ENCODE data around the gene LCN1. TPM values are rescaled to one million over a fixed set of nuclear protein-coding genes. Genes with fewer than 3 reads are reported as not detected.
"Not testable (repeated sequence)": the region's sequence is repeated elsewhere in the genome, so short reads cannot be mapped to it uniquely, and the experiment has no call there.

Gene LCN1
- total RNA-seq, 1 experiment from 2014 or later: not detected

DNA sequence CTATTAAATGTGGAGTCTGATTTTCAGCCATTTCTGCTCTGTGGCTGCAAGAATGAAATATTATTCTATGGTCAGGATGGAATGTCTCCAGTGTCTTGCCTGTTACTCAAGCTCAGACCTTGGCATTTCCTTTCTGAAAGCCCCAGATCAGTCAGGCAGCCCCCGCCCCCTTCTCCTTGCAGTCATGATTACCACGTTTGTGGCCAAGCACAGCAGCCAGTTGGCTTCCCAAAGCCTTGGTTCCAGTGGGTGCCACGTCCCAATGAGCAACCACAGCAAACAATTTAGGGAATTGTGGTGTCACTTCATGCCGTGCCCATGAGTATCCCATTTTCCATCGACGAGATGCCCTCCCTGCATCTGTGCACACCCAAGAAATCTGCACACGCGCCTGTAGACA lies 15.0 kb downstream of the LCN1 start:
- intact Hi-C loops (cut with micrococcal nuclease): no loop called here
- H3K36me3 Mint-ChIP-seq (ENCODE audit: insufficient read depth, unreplicated experiment): no peaks in the 10 kb centered on the region
- H3K27ac Mint-ChIP-seq (ENCODE audit: low read depth, unreplicated experiment): no peak overlapping the region
- H3K4me3 Mint-ChIP-seq (ENCODE audit: unreplicated experiment): no peak overlapping the region
- CTCF ChIA-PET: interaction anchor here (0.6 kb wide), 1 partner anchor 756 kb away, joined by 3 read pairs; no protein-coding TSS in a partner anchor
- POLR2A ChIA-PET: no interaction called here
- no peaks in the 10 kb centered on the region for H3K4me1 Mint-ChIP-seq (ENCODE audit: insufficient read depth, unreplicated experiment)
- BruUV-seq (replicated peaks): no TSS peak
- no peak for DNase-seq (ENCODE audit: unreplicated experiment)
- peaks cover 70% of the 10 kb centered on the region for H3K27me3 Mint-ChIP-seq (ENCODE audit: insufficient read depth, unreplicated experiment)
- TF ChIP-seq, protein P1, sequence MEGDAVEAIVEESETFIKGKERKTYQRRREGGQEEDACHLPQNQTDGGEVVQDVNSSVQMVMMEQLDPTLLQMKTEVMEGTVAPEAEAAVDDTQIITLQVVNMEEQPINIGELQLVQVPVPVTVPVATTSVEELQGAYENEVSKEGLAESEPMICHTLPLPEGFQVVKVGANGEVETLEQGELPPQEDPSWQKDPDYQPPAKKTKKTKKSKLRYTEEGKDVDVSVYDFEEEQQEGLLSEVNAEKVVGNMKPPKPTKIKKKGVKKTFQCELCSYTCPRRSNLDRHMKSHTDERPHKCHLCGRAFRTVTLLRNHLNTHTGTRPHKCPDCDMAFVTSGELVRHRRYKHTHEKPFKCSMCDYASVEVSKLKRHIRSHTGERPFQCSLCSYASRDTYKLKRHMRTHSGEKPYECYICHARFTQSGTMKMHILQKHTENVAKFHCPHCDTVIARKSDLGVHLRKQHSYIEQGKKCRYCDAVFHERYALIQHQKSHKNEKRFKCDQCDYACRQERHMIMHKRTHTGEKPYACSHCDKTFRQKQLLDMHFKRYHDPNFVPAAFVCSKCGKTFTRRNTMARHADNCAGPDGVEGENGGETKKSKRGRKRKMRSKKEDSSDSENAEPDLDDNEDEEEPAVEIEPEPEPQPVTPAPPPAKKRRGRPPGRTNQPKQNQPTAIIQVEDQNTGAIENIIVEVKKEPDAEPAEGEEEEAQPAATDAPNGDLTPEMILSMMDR (IDR thresholded peaks at IDR 0.05; ENCODE audit: unreplicated experiment): no peak
- no peaks in the 10 kb centered on the region for H3K9me3 Mint-ChIP-seq (ENCODE audit: unreplicated experiment)

- peak; percentile 41 for DNase-seq (ENCODE audit: unreplicated experiment)
- CTCF ChIA-PET; H3K4me1 Mint-ChIP-seq (ENCODE audit: insufficient read depth, unreplicated experiment); POLR2A ChIA-PET; H3K4me3 Mint-ChIP-seq (ENCODE audit: unreplicated experiment); H3K27ac Mint-ChIP-seq (ENCODE audit: low read depth, unreplicated experiment); H3K9me3 Mint-ChIP-seq (ENCODE audit: unreplicated experiment); BruUV-seq (replicated peaks); intact Hi-C loops (cut with micrococcal nuclease); H3K36me3 Mint-ChIP-seq (ENCODE audit: insufficient read depth, unreplicated experiment): not testable (repeated sequence)
- H3K27me3 Mint-ChIP-seq (ENCODE audit: insufficient read depth, unreplicated experiment): peaks cover 68% of the 10 kb centered on the region
Observed at GRCh38 chr9:135543262-135543894, 22.1 kb downstream of the LCN1 start.

- Mint-ChIP-seq H3K9me3 (ENCODE audit: unreplicated experiment) (no peaks in the 10 kb centered on the region), H3K4me1 (ENCODE audit: insufficient read depth, unreplicated experiment) (peaks cover 5% of the 10 kb centered on the region), H3K27ac (ENCODE audit: low read depth, unreplicated experiment) (no peak overlapping the region), H3K4me3 (ENCODE audit: unreplicated experiment) (no peak overlapping the region), H3K27me3 (ENCODE audit: insufficient read depth, unreplicated experiment) (peaks cover 50% of the 10 kb centered on the region), H3K36me3 (ENCODE audit: insufficient read depth, unreplicated experiment) (no peaks in the 10 kb centered on the region)
- TF ChIP-seq, protein P1 (IDR thresholded peaks at IDR 0.05; ENCODE audit: unreplicated experiment): no peak
- POLR2A ChIA-PET: interaction anchor here (0.7 kb wide), 1 partner anchor 16 kb away, joined by 3 read pairs; no protein-coding TSS in a partner anchor
- intact Hi-C loops (cut with micrococcal nuclease): no loop called here
- no TSS peak for BruUV-seq (replicated peaks)
- no peak for DNase-seq (ENCODE audit: unreplicated experiment)
- CTCF ChIA-PET: no interaction called here
Observed at GRCh38 chr9:135544981-135545635, 23.9 kb downstream of the LCN1 start.

- DNase-seq (ENCODE audit: unreplicated experiment); H3K27ac Mint-ChIP-seq (ENCODE audit: low read depth, unreplicated experiment); CTCF ChIA-PET; H3K4me1 Mint-ChIP-seq (ENCODE audit: insufficient read depth, unreplicated experiment); POLR2A ChIA-PET; H3K4me3 Mint-ChIP-seq (ENCODE audit: unreplicated experiment); H3K36me3 Mint-ChIP-seq (ENCODE audit: insufficient read depth, unreplicated experiment); BruUV-seq (replicated peaks); intact Hi-C loops (cut with micrococcal nuclease); H3K9me3 Mint-ChIP-seq (ENCODE audit: unreplicated experiment): not testable (repeated sequence)
- H3K27me3 Mint-ChIP-seq (ENCODE audit: insufficient read depth, unreplicated experiment): peaks cover 44% of the 10 kb centered on the region
Observed at GRCh38 chr9:135545646-135546176, 24.5 kb downstream of the LCN1 start, which contains the start of gene OBP2A. TSS of gene OBP2A (plus strand) at chr9:135546126. CDS start at chr9:135546181, 55 bp downstream.

- BruUV-seq (replicated peaks); H3K4me1 Mint-ChIP-seq (ENCODE audit: insufficient read depth, unreplicated experiment); H3K4me3 Mint-ChIP-seq (ENCODE audit: unreplicated experiment); H3K9me3 Mint-ChIP-seq (ENCODE audit: unreplicated experiment); intact Hi-C loops (cut with micrococcal nuclease); H3K27ac Mint-ChIP-seq (ENCODE audit: low read depth, unreplicated experiment); H3K36me3 Mint-ChIP-seq (ENCODE audit: insufficient read depth, unreplicated experiment); POLR2A ChIA-PET; DNase-seq (ENCODE audit: unreplicated experiment); CTCF ChIA-PET: not testable (repeated sequence)
- peaks cover 31% of the 10 kb centered on the region for H3K27me3 Mint-ChIP-seq (ENCODE audit: insufficient read depth, unreplicated experiment)
Observed at GRCh38 chr9:135546792-135547617, 25.8 kb downstream of the LCN1 start.

All from MCF 10A (cell line).